Liver (tissue), 9 donors: ENCODE measurements around the gene SIGLEC1. TPM values are rescaled to one million over a fixed set of nuclear protein-coding genes. Genes with fewer than 3 reads are reported as not detected.

ENCODE experiments used
- DNase-seq: peaks from one replicate; pipeline ENCODE4 v3.0.0-alpha.2; 2017; ENCODE audit warnings: low spot score
- H3K27ac ChIP-seq, 2 donors: one replicate each; pipeline ENCODE4 v1.7.0; 2013; ENCODE audit warnings: inconsistent platforms in 2 of 2, low read length in 2 of 2, control low read depth in 1 of 2, low read depth in 1 of 2, mild to moderate bottlenecking in 1 of 2
- H3K27me3 ChIP-seq, 4 donors: one replicate each; pipeline versions ENCODE4 v1.6.1 to v1.7.0; 2013; ENCODE audit warnings: low read length in 3 of 4, inconsistent platforms in 1 of 4, mild to moderate bottlenecking in 1 of 4, moderate library complexity in 1 of 4; ENCODE audit not compliant: control insufficient read depth in 4 of 4, insufficient read depth in 4 of 4
- H3K36me3 ChIP-seq, 4 donors: one replicate each; pipeline versions ENCODE4 v1.6.1 to v1.7.0; 2013; ENCODE audit warnings: low read length in 3 of 4, mild to moderate bottlenecking in 3 of 4, low read depth in 1 of 4, moderate library complexity in 1 of 4; ENCODE audit not compliant: control insufficient read depth in 4 of 4, insufficient read depth in 3 of 4
- H3K4me1 ChIP-seq, 4 donors: one replicate each; pipeline versions ENCODE4 v1.6.1 to v1.7.0; 2013; ENCODE audit warnings: low read length in 3 of 4, mild to moderate bottlenecking in 3 of 4, moderate library complexity in 1 of 4; ENCODE audit not compliant: control insufficient read depth in 4 of 4, insufficient read depth in 4 of 4
- H3K4me3 ChIP-seq, 3 donors: one replicate each; pipeline versions ENCODE4 v1.6.1 to v1.7.0; 2013; ENCODE audit warnings: low read length in 3 of 3, control low read depth in 1 of 3, low read depth in 1 of 3, mild to moderate bottlenecking in 1 of 3
- H3K9ac ChIP-seq, 2 donors: one replicate each; pipeline ENCODE4 v1.7.0; 2013; ENCODE audit warnings: low read length in 2 of 2, mild to moderate bottlenecking in 2 of 2, moderate library complexity in 2 of 2, control low read depth in 1 of 2, low read depth in 1 of 2
- H3K9me3 ChIP-seq, 4 donors: one replicate each; pipeline versions ENCODE4 v1.6.1 to v1.7.0; 2013; ENCODE audit warnings: low read length in 3 of 4; ENCODE audit not compliant: control insufficient read depth in 4 of 4
- EGR1 ChIP-seq, 2 donors: IDR thresholded peaks; 2 replicates each; pipeline ENCODE4 v1.6.1; 2016 to 2018; ENCODE audit warnings: antibody characterized with exemption in 2 of 2, low read depth in 2 of 2
- FOXA2 ChIP-seq: IDR thresholded peaks from 2 replicates; pipeline ENCODE4 v1.6.1; 2016; ENCODE audit warnings: antibody characterized with exemption
- HNF4A ChIP-seq, 2 donors: conservative IDR thresholded peaks; 2 replicates each; pipeline ENCODE4 v1.6.1; 2016; ENCODE audit warnings: antibody characterized with exemption in 2 of 2, mild to moderate bottlenecking in 2 of 2
- NR2F2 ChIP-seq: IDR thresholded peaks from 2 replicates; pipeline ENCODE4 v1.6.1; 2016; ENCODE audit warnings: antibody characterized with exemption
- RXRA ChIP-seq, 2 donors: IDR thresholded peaks; 2 replicates each; pipeline ENCODE4 v1.6.1; 2017 to 2018; ENCODE audit warnings: antibody characterized with exemption in 2 of 2, mild to moderate bottlenecking in 1 of 2
- WGBS: extraction: QIAGEN DNeasy Blood & Tissue Kit; methylation state at CpG from one replicate; pipeline ENCODE4 v1.1.7; 2013; 5-methylcytosine and 5-hydroxymethylcytosine counted together
- polyA plus RNA-seq, 2 donors: library from polyadenylated mRNA; stranded (reverse) in 1 of 2; unstranded in 1 of 2; fragments of 200-250 nt in 1 of 2; fragments of >200 nt in 1 of 2; fragmentation: Nextera tagmentation in 1 of 2; extraction: Ambion mirVana in 1 of 2; gene quantifications; one replicate each; pipeline versions ENCODE4 v1.2.1 to v1.2.3, GENCODE V29; 2013 to 2015
- total RNA-seq, 2 donors: library from RNA; depleted of rRNA; stranded (reverse); fragments of >200 nt; gene quantifications; one replicate each; pipeline ENCODE4 v1.2.3, GENCODE V29; 2014
- TF ChIP-seq, protein P1 (sequence below): IDR thresholded peaks from 2 replicates; pipeline ENCODE4 v1.6.1; 2016; ENCODE audit warnings: antibody characterized with exemption
- TF ChIP-seq, protein P2 (sequence below): IDR thresholded peaks from 2 replicates; pipeline ENCODE4 v1.6.1; 2016; ENCODE audit warnings: antibody characterized with exemption, mild to moderate bottlenecking
- TF ChIP-seq, protein P3 (sequence below): IDR thresholded peaks from 2 replicates; pipeline ENCODE4 v1.6.1; 2016; ENCODE audit warnings: antibody characterized with exemption
- TF ChIP-seq, protein P4 (sequence below): fragments of 150-350 bp; IDR thresholded peaks from 2 replicates; pipeline ENCODE4 v1.5.1; 2017; ENCODE audit warnings: improper control_type of control experiment, low read depth, low read length; ENCODE audit not compliant: missing input control
- donor health status: healthy.
- donor health status: healthy.
- donor health status: healthy.
- donor health status: healthy.
- donor health status: healthy.

The SIGLEC1 gene
- total and polyA plus RNA-seq, 4 donors = 2.3 to 7.8 (median 7.1) TPM

DNA sequence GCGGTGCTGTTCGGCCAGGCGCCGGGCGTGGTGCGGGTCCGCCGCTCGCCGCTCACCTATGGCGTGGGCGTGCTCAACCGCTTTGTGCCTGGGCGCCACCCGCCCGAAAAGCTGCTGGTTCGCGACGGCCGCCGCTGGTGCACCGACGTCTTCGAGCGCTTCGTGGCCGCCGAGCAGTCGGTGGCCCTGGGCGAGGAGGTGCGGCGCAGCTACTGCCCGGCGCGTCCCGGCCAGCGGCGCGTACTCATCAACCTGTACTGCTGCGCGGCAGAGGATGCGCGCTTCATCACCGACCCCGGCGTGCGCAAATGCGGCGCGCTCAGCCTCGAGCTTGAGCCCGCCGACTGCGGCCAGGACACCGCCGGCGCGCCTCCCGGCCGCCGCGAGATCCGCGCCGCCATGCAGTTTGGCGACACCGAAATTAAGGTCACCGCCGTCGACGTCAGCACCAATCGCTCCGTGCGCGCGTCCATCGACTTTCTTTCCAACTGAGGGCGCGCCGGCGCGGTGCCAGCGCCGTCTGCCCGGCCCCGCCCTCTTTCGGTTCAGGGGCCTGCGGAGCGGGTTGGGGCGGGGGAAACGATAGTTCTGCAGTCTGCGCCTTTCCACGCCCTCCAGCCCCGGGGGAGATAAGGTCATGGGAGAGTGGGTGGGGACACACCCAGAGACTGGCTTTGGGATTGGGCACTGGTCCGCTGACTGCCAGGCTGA, 39.4 kb upstream of the SIGLEC1 start:
- H3K27me3 ChIP-seq = no peaks in the 10 kb centered on the region
- DNase-seq = peak; percentile 76
- peaks cover 1 to 25% (median 15%) of the 10 kb centered on the region in 4 donors for H3K4me1 ChIP-seq
- H3K4me3 ChIP-seq = peak overlapping the region; percentile 42 to 66 (median 43)
- 25% methylated on average over 95 of the region's 95 CpGs for WGBS
- no peak overlapping the region for H3K27ac ChIP-seq
- no peak overlapping the region for H3K9ac ChIP-seq
- H3K9me3 ChIP-seq = no peaks in the 10 kb centered on the region
- TF ChIP-seq, protein P1, sequence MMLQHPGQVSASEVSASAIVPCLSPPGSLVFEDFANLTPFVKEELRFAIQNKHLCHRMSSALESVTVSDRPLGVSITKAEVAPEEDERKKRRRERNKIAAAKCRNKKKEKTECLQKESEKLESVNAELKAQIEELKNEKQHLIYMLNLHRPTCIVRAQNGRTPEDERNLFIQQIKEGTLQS = no peak
- TF ChIP-seq NR2F2 = peak; percentile 12
- peak in 1 of 2 donors; percentile 11 for TF ChIP-seq HNF4A (conservative IDR thresholded peaks at IDR 0.05)
- peak; percentile 33 to 42 for TF ChIP-seq RXRA (IDR thresholded peaks at IDR 0.05)
- TF ChIP-seq FOXA2 = no peak
- TF ChIP-seq, protein P2, sequence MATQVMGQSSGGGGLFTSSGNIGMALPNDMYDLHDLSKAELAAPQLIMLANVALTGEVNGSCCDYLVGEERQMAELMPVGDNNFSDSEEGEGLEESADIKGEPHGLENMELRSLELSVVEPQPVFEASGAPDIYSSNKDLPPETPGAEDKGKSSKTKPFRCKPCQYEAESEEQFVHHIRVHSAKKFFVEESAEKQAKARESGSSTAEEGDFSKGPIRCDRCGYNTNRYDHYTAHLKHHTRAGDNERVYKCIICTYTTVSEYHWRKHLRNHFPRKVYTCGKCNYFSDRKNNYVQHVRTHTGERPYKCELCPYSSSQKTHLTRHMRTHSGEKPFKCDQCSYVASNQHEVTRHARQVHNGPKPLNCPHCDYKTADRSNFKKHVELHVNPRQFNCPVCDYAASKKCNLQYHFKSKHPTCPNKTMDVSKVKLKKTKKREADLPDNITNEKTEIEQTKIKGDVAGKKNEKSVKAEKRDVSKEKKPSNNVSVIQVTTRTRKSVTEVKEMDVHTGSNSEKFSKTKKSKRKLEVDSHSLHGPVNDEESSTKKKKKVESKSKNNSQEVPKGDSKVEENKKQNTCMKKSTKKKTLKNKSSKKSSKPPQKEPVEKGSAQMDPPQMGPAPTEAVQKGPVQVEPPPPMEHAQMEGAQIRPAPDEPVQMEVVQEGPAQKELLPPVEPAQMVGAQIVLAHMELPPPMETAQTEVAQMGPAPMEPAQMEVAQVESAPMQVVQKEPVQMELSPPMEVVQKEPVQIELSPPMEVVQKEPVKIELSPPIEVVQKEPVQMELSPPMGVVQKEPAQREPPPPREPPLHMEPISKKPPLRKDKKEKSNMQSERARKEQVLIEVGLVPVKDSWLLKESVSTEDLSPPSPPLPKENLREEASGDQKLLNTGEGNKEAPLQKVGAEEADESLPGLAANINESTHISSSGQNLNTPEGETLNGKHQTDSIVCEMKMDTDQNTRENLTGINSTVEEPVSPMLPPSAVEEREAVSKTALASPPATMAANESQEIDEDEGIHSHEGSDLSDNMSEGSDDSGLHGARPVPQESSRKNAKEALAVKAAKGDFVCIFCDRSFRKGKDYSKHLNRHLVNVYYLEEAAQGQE = no peak
- no peaks in the 10 kb centered on the region for H3K36me3 ChIP-seq

DNA sequence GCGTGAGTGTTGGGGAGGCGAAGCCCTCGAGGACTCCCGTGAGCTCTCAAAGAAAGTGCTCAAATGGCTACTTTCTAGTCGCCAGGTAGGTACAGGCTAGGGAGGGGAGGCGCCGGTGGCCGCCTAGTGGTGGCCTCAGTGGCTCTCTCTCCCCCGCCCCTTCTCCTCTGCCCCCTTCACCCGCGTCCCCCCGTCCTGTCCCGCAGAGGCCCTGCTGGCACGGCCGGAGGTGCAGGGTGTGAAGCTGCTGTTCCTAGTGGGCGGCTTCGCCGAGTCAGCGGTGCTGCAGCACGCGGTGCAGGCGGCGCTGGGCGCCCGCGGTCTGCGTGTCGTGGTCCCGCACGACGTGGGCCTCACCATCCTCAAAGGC, 38.9 kb upstream of the SIGLEC1 start:
- H3K36me3 ChIP-seq = no peaks in the 10 kb centered on the region
- no peak for TF ChIP-seq RXRA (IDR thresholded peaks at IDR 0.05)
- TF ChIP-seq, protein P2 = no peak
- no peak for TF ChIP-seq NR2F2
- TF ChIP-seq, protein P3, sequence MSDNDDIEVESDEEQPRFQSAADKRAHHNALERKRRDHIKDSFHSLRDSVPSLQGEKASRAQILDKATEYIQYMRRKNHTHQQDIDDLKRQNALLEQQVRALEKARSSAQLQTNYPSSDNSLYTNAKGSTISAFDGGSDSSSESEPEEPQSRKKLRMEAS = no peak
- TF ChIP-seq, protein P4, sequence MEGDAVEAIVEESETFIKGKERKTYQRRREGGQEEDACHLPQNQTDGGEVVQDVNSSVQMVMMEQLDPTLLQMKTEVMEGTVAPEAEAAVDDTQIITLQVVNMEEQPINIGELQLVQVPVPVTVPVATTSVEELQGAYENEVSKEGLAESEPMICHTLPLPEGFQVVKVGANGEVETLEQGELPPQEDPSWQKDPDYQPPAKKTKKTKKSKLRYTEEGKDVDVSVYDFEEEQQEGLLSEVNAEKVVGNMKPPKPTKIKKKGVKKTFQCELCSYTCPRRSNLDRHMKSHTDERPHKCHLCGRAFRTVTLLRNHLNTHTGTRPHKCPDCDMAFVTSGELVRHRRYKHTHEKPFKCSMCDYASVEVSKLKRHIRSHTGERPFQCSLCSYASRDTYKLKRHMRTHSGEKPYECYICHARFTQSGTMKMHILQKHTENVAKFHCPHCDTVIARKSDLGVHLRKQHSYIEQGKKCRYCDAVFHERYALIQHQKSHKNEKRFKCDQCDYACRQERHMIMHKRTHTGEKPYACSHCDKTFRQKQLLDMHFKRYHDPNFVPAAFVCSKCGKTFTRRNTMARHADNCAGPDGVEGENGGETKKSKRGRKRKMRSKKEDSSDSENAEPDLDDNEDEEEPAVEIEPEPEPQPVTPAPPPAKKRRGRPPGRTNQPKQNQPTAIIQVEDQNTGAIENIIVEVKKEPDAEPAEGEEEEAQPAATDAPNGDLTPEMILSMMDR = no peak
- no peak for TF ChIP-seq EGR1 (IDR thresholded peaks at IDR 0.05; ENCODE audit: low read depth in 2 of 2)
- peak overlapping the region in 1 of 3 donors; percentile 42 for H3K4me3 ChIP-seq
- H3K27ac ChIP-seq = no peak overlapping the region
- no peak for DNase-seq
- H3K9me3 ChIP-seq = no peaks in the 10 kb centered on the region
- WGBS = 53% methylated on average over 31 of the region's 31 CpGs
- H3K27me3 ChIP-seq = no peaks in the 10 kb centered on the region
- H3K4me1 ChIP-seq = peaks cover 1 to 25% (median 15%) of the 10 kb centered on the region in 4 donors
- H3K9ac ChIP-seq = no peak overlapping the region
